ENCODE results near the gene CPNE7.

The CPNE7 gene

DNA sequence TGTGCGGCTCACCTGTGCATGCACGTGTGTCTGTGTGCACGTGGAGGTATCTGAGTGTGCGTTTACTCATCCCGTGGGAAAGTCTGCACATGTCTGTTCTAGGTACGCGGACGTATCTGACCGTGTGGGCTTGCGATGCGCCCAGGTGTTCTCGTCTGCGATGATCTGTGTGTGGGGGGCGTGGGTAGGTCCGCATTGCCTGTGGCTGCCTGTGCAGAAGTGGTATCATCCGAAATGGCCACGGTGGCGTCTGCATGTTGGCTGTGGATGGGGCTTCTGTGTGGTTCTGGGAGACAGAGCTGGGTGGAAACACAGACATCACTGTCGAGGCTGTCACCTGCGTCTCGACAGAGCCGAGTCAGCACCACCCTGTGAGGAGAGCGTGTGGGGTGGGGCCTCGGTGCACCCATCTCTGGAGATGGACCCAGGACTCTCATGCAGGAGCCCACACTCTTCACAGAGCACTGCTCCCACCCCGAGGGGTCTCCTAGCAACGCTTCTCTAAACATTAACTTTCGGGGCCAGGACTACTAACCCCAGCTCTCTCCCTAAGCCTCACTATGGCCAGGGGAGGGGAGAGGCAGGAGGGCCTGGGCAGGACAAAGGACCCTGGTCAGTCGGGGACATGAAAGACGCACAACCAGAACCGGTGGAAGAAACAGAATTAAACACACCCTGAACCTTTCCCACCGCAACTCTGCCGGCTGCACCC lies 46.3 kb downstream of the CPNE7 start:
- Histone ChIP-seq H3K4me3 (replicated peaks; ENCODE audit: insufficient read depth, low read length) (no peak overlapping the region), H3K27me3 (ENCODE audit: insufficient read depth, poor library complexity, severe bottlenecking) (no peaks in the 10 kb centered on the region), H3K27ac (replicated peaks) (no peak overlapping the region)
- DNase-seq (ENCODE audit: low read depth in 1 of 2, low spot score in 1 of 2), result no peak
- no peak for TF ChIP-seq SPI1 (IDR thresholded peaks at IDR 0.05; ENCODE audit: borderline replicate concordance, low read depth)

DNA sequence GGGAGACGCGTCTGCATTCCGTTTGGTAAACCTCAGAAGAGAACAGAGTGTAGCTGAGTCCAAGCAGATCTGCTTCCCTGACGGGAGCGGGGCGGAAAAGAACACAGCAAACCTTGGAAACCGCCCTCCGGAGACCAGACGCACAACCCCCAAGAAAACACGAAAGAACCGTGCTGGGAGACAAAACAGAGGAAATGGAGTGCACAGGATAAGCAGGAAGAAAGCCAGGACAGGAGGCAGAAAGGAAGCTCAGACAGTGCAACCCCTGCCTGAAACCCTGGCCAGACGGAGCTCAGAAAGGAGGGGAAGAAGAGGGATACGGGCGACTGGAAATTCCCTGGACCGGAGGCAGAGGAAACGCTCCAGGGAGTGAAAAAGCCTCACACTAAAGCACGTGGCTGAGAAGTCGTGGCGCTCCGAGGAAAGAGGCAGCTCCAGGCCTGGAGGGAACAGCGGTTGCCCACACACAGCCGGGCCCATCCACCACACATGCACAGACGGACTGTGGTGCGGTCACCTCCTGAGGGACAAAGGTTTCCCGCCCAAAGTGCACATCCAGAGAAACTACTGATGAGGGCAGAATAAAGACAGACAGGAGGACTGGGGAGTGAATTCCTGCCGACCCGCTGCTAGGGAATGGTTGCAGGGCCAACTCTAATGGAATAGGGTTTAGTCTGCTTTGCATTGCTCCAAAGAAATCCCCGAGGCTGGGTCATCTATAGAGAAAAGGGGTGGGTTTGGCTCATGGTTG lies 48.1 kb downstream of the CPNE7 start:
- no peak overlapping the region for H3K4me3 ChIP-seq (replicated peaks; ENCODE audit: insufficient read depth, low read length)
- H3K27me3 ChIP-seq (ENCODE audit: insufficient read depth, poor library complexity, severe bottlenecking), result no peaks in the 10 kb centered on the region
- no peak for DNase-seq (ENCODE audit: low read depth in 1 of 2, low spot score in 1 of 2)
- TF ChIP-seq CTCF (IDR thresholded peaks at IDR 0.05; ENCODE audit: insufficient read depth, low read length) (no peak), SPI1 (IDR thresholded peaks at IDR 0.05; ENCODE audit: borderline replicate concordance, low read depth) (no peak), GABPA (IDR thresholded peaks at IDR 0.05; ENCODE audit: low read depth) (no peak), POLR2AphosphoS5 (IDR thresholded peaks at IDR 0.05; ENCODE audit: low read depth) (no peak), REST (IDR thresholded peaks at IDR 0.05; ENCODE audit: insufficient replicate concordance, low read depth) (no peak)
- H3K27ac ChIP-seq (replicated peaks), result no peak overlapping the region

GRCh38 chr16:89624777-89625761 lies 49.5 kb downstream of the CPNE7 start:
- Histone ChIP-seq H3K27me3 (ENCODE audit: insufficient read depth, poor library complexity, severe bottlenecking) (no peaks in the 10 kb centered on the region), H3K27ac (replicated peaks) (no peak overlapping the region), H3K4me3 (replicated peaks; ENCODE audit: insufficient read depth, low read length) (no peak overlapping the region)
- TF ChIP-seq POLR2AphosphoS5 (IDR thresholded peaks at IDR 0.05; ENCODE audit: low read depth) (no peak), REST (IDR thresholded peaks at IDR 0.05; ENCODE audit: insufficient replicate concordance, low read depth) (no peak)
- DNase-seq (ENCODE audit: low read depth in 1 of 2, low spot score in 1 of 2), result no peak

GRCh38 chr16:89629827-89630610 lies 54.5 kb downstream of the CPNE7 start:
- no peak overlapping the region for H3K4me3 ChIP-seq (replicated peaks; ENCODE audit: insufficient read depth, low read length)
- H3K27me3 ChIP-seq (ENCODE audit: insufficient read depth, poor library complexity, severe bottlenecking), result no peaks in the 10 kb centered on the region
- no peak for TF ChIP-seq CTCF (IDR thresholded peaks at IDR 0.05; ENCODE audit: insufficient read depth, low read length)
- no peak for TF ChIP-seq POLR2AphosphoS5 (IDR thresholded peaks at IDR 0.05; ENCODE audit: low read depth)
- no peak for TF ChIP-seq GABPA (IDR thresholded peaks at IDR 0.05; ENCODE audit: low read depth)
- no peak for TF ChIP-seq REST (IDR thresholded peaks at IDR 0.05; ENCODE audit: insufficient replicate concordance, low read depth)
- TF ChIP-seq SPI1 (IDR thresholded peaks at IDR 0.05; ENCODE audit: borderline replicate concordance, low read depth), result no peak
- no peak for DNase-seq (ENCODE audit: low read depth in 1 of 2, low spot score in 1 of 2)
- no peak overlapping the region for H3K27ac ChIP-seq (replicated peaks)
